HG03025 (cell line): Measurements from ENCODE around the gene CDR2L.
"Not testable (repeated sequence)": the region's sequence is repeated elsewhere in the genome, so short reads cannot be mapped to it uniquely, and the experiment has no call there.

Source experiments
- ATAC-seq: cut with Tn5 transposase; IDR thresholded peaks from one replicate; pipeline ENCODE4 v1.9.1; 2021; ENCODE audit warnings: mild to moderate bottlenecking, moderate library complexity; ENCODE audit not compliant: unreplicated experiment, low FRiP score

CDR2L gene

DNA sequence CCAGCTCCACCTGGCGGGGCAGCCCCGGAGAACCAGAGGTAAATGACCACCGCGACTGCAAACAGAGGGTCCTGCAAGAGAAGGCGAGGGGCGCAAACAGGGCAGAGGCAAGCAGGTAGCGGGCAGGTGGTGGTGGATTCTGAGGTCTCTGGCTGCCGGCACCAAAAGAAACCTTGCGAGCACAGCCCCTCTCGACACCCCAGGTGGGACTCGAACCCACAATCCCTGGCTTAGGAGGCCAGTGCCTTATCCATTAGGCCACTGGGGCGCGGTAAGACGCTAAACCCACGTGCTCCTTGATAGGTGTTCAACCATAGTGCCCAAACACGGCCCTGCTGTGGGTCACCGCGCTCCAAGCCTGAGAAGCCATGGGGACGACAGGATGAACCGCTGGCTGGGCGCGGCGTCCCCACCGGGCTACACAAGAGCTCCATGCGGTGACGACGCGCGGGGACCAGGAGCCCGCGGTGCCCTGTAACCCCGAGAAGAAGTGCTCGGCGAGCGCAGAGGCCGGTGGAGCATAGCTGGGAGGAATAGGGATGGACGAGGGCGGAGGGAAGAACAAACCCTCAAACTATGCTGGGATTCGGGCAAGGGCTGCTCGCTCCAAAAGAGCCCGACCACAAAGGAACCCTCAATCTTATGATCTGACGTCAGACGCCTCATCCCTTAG, 46.9 kb downstream of the CDR2L start:
- ATAC-seq, result no peak

DNA sequence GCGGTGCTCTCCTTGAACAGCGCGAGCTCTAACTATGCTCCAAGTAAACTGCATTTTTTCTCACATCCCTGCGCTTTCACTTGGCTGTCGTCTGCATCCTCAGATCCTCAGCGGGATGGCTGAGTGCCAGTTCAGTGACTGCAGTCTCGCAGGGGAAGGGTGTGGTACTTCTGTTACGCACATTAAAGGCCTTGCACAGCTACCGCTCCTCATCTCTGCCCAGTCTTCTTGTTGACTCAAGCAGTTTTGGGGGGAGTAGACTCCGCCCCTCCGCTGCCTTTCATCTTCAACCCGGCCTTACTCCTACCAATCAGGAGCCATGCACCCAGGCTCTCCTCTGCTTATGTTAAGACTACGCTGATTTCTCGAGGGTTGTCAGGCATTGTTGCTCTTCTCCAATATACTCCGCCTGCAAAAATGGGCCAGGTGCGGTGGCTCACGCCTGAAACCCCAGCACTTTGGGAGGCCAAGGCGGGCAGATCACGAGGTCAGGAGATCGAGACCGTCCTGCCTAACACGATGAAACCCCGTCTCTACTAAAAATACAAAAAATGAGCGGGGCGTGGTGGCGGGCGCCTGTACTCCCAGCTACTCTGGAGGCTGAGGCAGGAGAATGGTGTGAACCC, 49.3 kb downstream of the CDR2L start:
- ATAC-seq, result no peak

DNA sequence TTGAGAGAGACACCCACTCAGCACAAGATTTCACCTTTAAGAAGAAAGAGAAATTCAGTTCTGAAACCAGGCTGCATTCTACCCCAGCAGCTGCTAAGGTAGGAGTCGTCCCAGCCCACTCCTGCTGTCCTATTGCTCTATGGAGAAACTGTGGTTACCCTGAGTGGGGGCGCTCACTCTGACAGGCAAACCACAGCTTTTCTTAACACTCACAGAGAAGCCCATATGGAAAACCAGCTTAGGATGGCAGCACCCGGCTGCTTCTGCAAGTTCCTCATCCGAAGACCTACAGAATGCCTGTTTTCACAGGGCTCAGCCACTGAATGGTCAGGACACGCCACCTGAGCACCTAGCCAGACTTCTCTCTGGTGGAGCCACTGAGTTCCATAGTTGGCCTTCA, 51.8 kb downstream of the CDR2L start:
- no peak for ATAC-seq

DNA sequence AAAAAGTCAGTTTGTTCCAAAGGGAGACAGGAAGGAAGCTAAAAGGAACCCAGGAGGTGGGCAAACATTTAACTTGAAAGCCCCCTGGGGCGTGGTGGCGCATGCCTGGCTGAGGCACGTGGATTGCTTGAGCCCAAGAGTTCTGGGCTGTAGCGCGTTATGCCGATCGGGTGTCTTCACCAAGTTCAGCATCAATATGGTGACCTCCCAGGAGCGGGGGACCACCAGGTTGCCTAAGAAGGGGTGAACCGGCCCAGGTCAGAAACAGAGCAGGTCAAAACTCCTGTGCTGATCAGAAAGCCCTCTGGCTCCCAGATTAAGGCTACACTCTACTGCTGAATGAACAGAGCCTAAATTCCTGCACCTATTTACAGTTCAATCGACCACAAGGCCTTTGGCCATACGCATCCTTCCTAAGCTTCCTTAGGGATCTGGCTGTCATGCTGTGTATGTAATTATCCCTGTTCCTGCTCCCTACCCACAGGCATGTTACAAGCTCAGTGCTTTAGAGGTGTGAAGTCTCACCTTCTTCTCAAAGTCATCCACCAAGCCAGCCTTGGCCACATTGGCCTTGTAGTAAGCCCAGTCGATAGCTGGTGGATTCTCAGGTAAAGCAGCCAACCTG, 54.3 kb downstream of the CDR2L start:
- ATAC-seq, result no peak

DNA sequence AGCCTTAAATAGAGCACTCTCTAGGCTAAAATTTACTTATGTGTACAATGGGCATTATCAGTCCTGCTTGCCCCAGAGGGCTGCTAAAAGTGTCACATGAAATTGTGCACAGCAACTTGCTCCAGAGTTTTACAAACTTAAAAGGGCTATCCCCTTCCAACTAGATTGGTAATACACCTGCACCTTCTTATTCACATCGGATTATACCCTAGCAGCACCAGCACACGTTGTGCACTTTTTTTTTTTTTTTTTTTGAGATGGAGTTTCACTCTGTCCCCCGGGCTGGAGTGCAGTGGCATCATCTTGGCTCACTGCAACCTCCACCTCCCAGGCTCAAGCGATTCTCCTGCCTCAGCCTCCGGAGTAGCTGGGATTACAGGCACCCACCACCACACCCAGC, 56.4 kb downstream of the CDR2L start:
- ATAC-seq, result not testable (repeated sequence)

DNA sequence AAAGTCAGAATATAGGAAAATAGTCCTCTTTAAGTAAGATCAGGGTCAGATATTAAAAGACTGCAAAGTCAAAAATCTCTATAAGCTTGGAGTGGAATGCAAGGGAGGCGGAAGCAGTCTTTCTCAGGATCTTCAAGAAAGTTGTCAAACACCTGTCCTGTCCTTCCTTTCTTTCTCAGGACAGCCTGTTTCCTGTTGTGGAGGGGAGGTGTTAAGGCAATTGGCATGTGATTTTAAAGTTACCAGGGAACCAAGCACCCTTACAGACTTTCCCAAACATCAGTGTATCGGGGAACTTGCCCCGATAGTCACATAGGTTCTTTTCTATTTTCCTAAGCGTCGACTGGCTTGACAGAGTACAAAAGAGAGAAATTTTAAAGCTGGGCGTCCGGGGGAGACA, 57.3 kb downstream of the CDR2L start:
- ATAC-seq, result no peak

DNA sequence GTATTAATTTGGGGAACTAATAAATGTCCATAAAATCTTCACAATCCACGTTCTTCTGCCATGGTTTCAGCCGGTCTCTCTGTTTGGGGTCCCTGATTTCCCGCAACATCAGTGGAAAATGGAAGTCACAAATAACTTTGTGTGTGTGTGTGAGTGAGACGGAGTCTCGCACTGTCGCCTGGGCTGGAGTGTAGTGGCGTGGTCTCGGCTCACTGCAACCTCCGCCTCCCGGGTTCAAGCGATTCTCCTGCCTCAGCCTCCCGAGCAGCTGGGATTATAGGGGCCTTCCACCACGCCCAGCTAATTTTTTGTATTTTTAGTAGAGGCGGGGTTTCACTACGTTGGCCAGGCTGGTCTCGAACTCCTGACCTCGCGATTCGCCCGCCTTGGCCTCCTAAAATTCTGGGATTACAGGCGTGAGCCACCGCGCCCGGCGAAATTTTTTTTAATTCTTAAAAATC, 58.5 kb downstream of the CDR2L start:
- not testable (repeated sequence) for ATAC-seq

DNA sequence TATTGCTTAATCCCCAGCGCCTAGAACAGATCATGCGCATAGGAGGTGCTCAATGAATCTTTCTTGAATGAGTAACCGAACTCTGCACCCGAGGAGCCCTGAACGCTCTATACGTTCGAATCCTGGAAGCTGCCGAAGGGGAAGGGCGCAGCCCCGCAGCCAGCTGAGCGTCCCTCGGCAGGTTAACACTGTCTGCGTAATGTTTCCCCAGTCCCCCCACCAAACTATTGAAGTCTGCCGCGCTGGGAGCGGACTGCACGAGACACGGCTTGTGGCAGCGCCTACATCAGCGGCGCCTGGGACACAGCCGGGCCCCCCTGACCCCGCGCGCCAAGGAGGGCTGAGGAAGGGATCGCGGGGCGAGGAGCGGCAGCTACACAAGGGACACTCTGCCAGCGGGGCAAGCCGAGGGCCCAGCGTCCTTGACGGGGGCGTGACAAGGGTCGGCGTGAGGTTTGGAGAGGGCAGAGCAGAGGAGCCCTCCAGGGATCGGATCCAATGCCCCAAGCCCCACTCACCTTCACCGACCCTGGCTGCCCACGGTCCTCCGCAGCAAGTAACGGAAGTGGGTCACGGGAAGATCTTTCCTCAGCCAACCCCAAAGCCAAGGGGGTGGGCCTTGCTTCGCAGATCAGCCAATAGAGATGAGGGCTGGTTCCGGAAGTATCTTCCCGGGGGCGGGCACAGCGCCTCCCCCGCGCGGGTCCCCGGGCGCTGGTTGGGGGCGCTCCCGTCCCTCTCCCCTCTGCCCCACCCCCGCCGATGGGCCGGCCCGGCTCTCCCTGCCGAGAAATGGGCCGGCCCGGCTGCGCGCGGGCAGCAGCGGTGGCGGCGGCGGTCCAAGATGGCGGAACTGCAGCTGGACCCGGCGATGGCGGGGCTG, 59.2 kb downstream of the CDR2L start, which contains the start of the genes ATP5PD and KCTD2:
Gene ATP5PD, minus strand, starts transcription at position 563 of the 883 bp plus-strand sequence. CDS start 4,319 bp downstream, outside the sequence.
Gene KCTD2, plus strand, starts transcription at position 819 of the 883 bp plus-strand sequence. Its CDS starts 26 bp downstream, at position 845.
- peak; percentile 90 for ATAC-seq

DNA sequence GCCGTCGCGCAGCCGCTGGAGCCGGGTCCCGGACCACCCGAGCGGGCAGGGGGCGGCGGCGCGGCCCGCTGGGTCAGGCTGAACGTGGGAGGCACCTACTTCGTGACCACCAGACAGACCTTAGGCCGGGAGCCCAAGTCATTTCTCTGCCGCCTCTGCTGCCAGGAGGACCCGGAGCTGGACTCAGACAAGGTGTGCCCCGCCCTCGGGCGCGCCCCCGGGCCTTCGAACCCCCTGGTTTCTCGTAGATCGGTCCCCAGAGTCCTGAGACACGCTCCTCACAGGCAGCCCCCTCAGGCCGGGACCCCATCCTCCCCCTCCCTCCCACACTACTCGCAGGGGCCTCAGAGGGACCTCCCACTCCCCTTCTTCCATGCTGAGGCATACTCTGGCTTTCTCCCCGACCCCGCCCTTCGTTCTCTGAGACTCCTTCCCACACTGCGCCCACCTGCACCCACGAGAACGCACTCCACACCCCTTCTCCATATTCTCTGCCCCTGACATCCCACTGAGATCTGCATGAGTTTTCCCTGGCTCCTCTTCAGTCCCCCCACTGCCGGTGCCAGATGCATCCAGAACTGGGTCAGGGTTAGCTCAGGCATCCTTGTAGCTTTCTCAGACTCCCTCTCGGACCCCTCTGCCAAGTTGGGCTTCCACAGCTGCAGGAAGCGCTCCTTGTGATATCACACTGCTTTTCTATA, 60.1 kb downstream of the CDR2L start:
- ATAC-seq, result peak; percentile 7

DNA sequence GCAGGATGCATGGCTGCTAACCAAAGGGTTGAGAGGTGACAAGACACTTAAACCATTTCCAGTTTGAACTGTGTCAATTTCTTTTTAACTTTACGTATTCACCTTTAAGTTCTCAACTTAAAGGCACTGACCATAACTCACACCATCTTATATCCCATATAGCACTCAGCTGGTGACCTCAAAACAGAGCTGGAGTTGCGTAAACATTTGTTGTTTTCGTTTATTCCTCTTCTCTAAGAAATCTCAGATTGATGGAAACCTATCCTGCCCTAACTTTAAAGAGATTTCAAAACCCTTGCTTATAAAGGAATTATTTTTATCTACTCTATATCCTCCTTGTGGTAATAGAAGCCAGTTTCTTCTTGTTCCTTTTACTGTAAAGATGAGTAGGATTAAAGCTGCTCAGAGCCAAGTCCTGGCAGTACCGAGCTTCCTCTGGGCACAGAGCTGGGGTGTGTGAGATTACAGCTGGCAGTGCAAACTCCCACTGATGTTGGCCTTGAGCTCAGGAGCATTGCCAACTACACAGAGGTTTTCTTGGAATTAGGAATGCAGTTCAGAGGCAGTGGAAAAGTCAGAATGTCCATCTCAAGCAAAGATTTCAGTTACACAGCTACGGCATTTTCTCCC, 60.9 kb downstream of the CDR2L start:
- ATAC-seq, result no peak

DNA sequence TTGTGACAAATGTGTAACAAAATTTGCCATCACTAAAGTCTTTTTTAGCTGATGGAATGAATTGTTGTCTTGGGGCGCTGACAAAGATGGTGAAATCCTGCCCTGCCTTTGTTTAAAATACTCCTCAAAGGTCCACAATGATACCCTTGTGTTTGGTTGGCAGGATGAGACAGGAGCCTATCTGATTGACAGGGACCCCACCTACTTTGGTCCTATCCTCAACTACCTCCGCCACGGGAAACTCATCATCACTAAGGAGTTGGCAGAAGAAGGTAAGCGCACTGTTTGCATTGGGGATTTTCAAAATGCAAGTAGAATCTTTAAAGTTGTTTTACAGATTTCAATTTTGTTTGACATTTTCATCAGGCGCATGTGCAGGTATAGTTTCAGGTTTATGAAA, 61.6 kb downstream of the CDR2L start:
- ATAC-seq, result no peak

DNA sequence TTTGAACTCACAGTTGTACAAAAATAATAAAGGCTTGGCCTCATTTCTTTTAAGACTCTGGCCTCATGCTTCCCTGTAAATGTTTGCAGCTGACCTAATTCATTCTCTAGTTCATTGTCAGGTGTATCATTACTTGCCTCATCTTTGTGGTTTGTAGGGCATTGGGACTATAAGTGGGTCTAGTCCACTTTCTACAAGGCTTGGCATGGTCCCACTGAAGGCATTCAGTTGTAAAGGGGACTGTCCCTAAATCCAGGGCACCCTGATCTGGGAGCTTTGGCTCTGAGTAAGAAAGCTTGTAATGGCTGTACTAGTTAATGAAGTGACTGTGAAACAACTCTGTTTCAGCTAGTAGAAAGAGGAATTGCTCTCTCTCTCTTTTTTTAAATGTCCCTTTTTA, 62.3 kb downstream of the CDR2L start:
- ATAC-seq, result no peak

DNA sequence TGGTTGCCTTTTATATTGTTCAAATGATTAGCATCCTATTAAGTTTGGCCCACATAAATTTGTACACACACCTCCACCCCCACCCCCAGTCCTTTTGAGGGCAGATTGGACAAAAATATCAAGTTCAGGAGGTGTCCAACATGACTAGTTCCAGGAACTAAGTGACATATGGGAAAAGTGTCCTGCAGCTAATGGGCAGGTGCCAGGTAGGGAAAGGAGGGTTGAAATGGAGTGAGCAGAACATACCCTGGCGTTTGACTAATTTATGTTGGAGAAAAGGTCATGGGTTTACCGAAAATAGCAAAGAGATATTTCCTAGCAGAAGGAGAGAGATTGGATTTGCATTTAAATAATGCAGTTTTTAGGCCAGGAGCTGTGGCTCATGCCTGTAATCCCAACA, 64.5 kb downstream of the CDR2L start:
- no peak for ATAC-seq
